GM23248 (cell line): ENCODE measurements around the gene UBXN11.

ENCODE experiments used
- EZH2 ChIP-seq: fragments of 200-600 bp; sonication (generic); IDR thresholded peaks from 2 replicates; pipeline ENCODE4 v1.6.1; 2018; ENCODE audit warnings: antibody characterized with exemption, mild to moderate bottlenecking; ENCODE audit not compliant: insufficient read depth, poor library complexity, severe bottlenecking
- EZH2phosphoT487 ChIP-seq: fragments of 200-600 bp; sonication (generic); IDR thresholded peaks from 2 replicates; pipeline ENCODE4 v1.6.1; 2018; ENCODE audit warnings: antibody characterized with exemption, moderate library complexity, mild to moderate bottlenecking, low read depth; ENCODE audit not compliant: insufficient read depth

GRCh38 chr1:26268290-26269197 lies 37.9 kb downstream of the UBXN11 start:
- TF ChIP-seq EZH2 (no peak), EZH2phosphoT487 (no peak)
